Measurements from ENCODE around the gene SPIRE2. TPM values are rescaled to one million over a fixed set of nuclear protein-coding genes. Genes with fewer than 3 reads are reported as not detected.

The SPIRE2 gene
- polyA plus RNA-seq, 1 donor from 2014 or later, result 45.0 TPM

DNA sequence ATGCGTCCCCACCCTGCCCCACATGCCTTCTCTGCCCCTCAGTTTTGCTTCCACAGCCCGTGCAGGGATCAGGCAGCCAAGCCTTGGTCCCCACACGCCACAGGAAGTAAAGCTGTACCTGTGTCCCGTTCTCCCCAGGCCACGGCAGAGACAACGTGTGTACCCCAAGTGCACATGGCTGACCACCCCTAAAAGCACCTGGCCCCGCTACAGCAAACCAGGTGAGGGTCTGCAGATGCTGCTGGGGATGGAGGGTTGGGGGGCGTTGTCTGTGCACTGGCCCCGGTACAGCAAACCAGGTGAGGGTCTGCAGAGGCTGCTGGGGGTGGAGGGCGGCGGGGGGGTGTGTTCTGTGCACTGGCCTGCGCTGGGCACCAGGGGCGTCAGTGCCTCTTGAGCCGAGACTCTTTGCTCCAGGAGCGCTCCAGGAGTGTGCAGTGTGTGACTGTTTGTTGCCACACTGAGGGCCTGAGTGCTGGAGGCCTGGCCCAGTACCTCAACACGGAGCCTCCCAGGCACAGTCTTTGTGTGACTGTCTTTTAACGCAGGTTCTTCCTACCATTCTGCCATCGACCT is 63.9 kb downstream of the SPIRE2 start:
- no peaks in the 10 kb centered on the region for H4K20me1 ChIP-seq (ENCODE audit: insufficient read depth)
- no peaks in the 10 kb centered on the region for H3K9me3 ChIP-seq (ENCODE audit: low read length)
- no peak for TF ChIP-seq TAF1 (IDR thresholded peaks at IDR 0.05; ENCODE audit: low read depth)
- TF ChIP-seq EP300 (conservative IDR thresholded peaks at IDR 0.05; ENCODE audit: poor library complexity, severe bottlenecking), result no peak
- no peak for TF ChIP-seq RAD21 (conservative IDR thresholded peaks at IDR 0.05)
- TF ChIP-seq EZH2 (IDR thresholded peaks at IDR 0.05; ENCODE audit: borderline replicate concordance, insufficient read depth, low read length, poor library complexity, severe bottlenecking), result no peak
- TF ChIP-seq MXI1 (conservative IDR thresholded peaks at IDR 0.05; ENCODE audit: poor library complexity, severe bottlenecking), result no peak
- TF ChIP-seq, protein P1, sequence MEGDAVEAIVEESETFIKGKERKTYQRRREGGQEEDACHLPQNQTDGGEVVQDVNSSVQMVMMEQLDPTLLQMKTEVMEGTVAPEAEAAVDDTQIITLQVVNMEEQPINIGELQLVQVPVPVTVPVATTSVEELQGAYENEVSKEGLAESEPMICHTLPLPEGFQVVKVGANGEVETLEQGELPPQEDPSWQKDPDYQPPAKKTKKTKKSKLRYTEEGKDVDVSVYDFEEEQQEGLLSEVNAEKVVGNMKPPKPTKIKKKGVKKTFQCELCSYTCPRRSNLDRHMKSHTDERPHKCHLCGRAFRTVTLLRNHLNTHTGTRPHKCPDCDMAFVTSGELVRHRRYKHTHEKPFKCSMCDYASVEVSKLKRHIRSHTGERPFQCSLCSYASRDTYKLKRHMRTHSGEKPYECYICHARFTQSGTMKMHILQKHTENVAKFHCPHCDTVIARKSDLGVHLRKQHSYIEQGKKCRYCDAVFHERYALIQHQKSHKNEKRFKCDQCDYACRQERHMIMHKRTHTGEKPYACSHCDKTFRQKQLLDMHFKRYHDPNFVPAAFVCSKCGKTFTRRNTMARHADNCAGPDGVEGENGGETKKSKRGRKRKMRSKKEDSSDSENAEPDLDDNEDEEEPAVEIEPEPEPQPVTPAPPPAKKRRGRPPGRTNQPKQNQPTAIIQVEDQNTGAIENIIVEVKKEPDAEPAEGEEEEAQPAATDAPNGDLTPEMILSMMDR (IDR thresholded peaks at IDR 0.05; ENCODE audit: poor library complexity, severe bottlenecking), result no peak
- TF ChIP-seq, protein P2, sequence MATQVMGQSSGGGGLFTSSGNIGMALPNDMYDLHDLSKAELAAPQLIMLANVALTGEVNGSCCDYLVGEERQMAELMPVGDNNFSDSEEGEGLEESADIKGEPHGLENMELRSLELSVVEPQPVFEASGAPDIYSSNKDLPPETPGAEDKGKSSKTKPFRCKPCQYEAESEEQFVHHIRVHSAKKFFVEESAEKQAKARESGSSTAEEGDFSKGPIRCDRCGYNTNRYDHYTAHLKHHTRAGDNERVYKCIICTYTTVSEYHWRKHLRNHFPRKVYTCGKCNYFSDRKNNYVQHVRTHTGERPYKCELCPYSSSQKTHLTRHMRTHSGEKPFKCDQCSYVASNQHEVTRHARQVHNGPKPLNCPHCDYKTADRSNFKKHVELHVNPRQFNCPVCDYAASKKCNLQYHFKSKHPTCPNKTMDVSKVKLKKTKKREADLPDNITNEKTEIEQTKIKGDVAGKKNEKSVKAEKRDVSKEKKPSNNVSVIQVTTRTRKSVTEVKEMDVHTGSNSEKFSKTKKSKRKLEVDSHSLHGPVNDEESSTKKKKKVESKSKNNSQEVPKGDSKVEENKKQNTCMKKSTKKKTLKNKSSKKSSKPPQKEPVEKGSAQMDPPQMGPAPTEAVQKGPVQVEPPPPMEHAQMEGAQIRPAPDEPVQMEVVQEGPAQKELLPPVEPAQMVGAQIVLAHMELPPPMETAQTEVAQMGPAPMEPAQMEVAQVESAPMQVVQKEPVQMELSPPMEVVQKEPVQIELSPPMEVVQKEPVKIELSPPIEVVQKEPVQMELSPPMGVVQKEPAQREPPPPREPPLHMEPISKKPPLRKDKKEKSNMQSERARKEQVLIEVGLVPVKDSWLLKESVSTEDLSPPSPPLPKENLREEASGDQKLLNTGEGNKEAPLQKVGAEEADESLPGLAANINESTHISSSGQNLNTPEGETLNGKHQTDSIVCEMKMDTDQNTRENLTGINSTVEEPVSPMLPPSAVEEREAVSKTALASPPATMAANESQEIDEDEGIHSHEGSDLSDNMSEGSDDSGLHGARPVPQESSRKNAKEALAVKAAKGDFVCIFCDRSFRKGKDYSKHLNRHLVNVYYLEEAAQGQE (IDR thresholded peaks at IDR 0.05; ENCODE audit: borderline replicate concordance), result no peak
- TF ChIP-seq SMC3 (conservative IDR thresholded peaks at IDR 0.05; ENCODE audit: poor library complexity), result no peak
- no peak for TF ChIP-seq POLR2AphosphoS5 (IDR thresholded peaks at IDR 0.05)
- no peaks in the 10 kb centered on the region for H3K9me2 ChIP-seq (ENCODE audit: insufficient read depth, low read length)
- no peak overlapping the region for H3K4me2 ChIP-seq (ENCODE audit: low read length)
- no peaks in the 10 kb centered on the region for H3K79me2 ChIP-seq (replicated peaks; ENCODE audit: insufficient read depth, low read length)
- no peaks in the 10 kb centered on the region for H3F3A ChIP-seq (ENCODE audit: insufficient read depth, low read length, poor library complexity, severe bottlenecking)
- no peak overlapping the region for H2AFZ ChIP-seq (ENCODE audit: low read depth, low read length)
- H3K36me3 ChIP-seq (ENCODE audit: insufficient read depth, low read length), result peaks cover 5% of the 10 kb centered on the region
- no peak overlapping the region for H3K27ac ChIP-seq (ENCODE audit: low read length)
- no peaks in the 10 kb centered on the region for H3K27me3 ChIP-seq (ENCODE audit: insufficient read depth, low read depth, low read length)
- H3K4me3 ChIP-seq (ENCODE audit: low read length), result no peak overlapping the region
- no peak overlapping the region for H3K9ac ChIP-seq (ENCODE audit: low read length)

DNA sequence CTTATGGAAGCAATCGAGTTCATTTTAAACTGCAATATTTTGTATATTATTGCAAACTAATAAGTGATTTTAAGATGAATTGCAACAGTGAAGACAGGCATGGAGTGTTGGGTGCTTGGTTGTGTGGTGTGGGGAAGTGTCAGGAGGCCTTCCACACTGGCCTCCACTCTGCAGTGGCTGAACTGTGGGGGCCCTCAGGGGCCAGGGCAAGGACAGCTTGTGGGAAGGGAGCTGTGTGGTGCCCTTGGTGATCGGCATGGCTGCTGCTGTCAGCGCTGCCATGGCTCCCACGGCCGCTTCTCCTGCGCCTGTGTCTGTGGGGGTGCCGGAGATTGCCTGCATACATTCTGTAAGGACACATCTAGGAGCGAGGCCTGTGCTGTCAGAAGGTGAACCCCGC is 64.4 kb downstream of the SPIRE2 start:
- H3K36me3 ChIP-seq (ENCODE audit: insufficient read depth, low read length), result peaks cover 5% of the 10 kb centered on the region

More for the DNA sequence above, 64.4 kb downstream of the SPIRE2 start:
- H3K4me3 ChIP-seq (ENCODE audit: low read length), result no peak overlapping the region
- H3F3A ChIP-seq (ENCODE audit: insufficient read depth, low read length, poor library complexity, severe bottlenecking), result no peaks in the 10 kb centered on the region
- TF ChIP-seq EZH2 (IDR thresholded peaks at IDR 0.05; ENCODE audit: borderline replicate concordance, insufficient read depth, low read length, poor library complexity, severe bottlenecking) (no peak), RAD21 (conservative IDR thresholded peaks at IDR 0.05) (no peak), EP300 (conservative IDR thresholded peaks at IDR 0.05; ENCODE audit: poor library complexity, severe bottlenecking) (no peak), MXI1 (conservative IDR thresholded peaks at IDR 0.05; ENCODE audit: poor library complexity, severe bottlenecking) (no peak)
- TF ChIP-seq, protein P1 (IDR thresholded peaks at IDR 0.05; ENCODE audit: poor library complexity, severe bottlenecking), result no peak
- TF ChIP-seq, protein P2 (IDR thresholded peaks at IDR 0.05; ENCODE audit: borderline replicate concordance), result no peak
- H3K27me3 ChIP-seq (ENCODE audit: insufficient read depth, low read depth, low read length), result no peaks in the 10 kb centered on the region
- no peaks in the 10 kb centered on the region for H3K9me3 ChIP-seq (ENCODE audit: low read length)
- no peak overlapping the region for H2AFZ ChIP-seq (ENCODE audit: low read depth, low read length)
- H3K4me2 ChIP-seq (ENCODE audit: low read length), result no peak overlapping the region
- no peak overlapping the region for H3K9ac ChIP-seq (ENCODE audit: low read length)
- no peaks in the 10 kb centered on the region for H3K9me2 ChIP-seq (ENCODE audit: insufficient read depth, low read length)
- H4K20me1 ChIP-seq (ENCODE audit: insufficient read depth), result no peaks in the 10 kb centered on the region
- H3K27ac ChIP-seq (ENCODE audit: low read length), result no peak overlapping the region
- no peaks in the 10 kb centered on the region for H3K79me2 ChIP-seq (replicated peaks; ENCODE audit: insufficient read depth, low read length)
